ENCODE results near the gene CRYAB.

CRYAB gene

GRCh38 chr11:111870522-111870885 is 41.1 kb downstream of the CRYAB start:
- Histone ChIP-seq H3K4me3 (peak overlapping the region; percentile 66 to 98), H3K27me3 (no peaks in the 10 kb centered on the region), H3K9me3 (no peaks in the 10 kb centered on the region), H3K36me3 (peaks cover 20 to 35% (median 29%) of the 10 kb centered on the region in 3 donors), H3K4me1 (peaks cover 0 to 20% (median 7%) of the 10 kb centered on the region in 4 donors), H3K27ac (peak overlapping the region; percentile 85 to 98)
- DNase-seq: no peak
- intact Hi-C loops (cut with DNase I; ENCODE audit: low total_unique reads): loop anchor here (5.0 kb wide), 1 partner anchor 127 kb away; no protein-coding TSS in a partner anchor
- no peak for TF ChIP-seq CTCF (IDR thresholded peaks at IDR 0.05)

- Histone ChIP-seq H3K9me3 (no peaks in the 10 kb centered on the region), H3K27ac (peak overlapping the region in 1 of 2 donors; percentile 85), H3K27me3 (no peaks in the 10 kb centered on the region), H3K36me3 (peaks cover 22 to 39% (median 30%) of the 10 kb centered on the region in 3 donors), H3K4me3 (no peak overlapping the region), H3K4me1 (peaks cover 0 to 20% (median 7%) of the 10 kb centered on the region in 4 donors)
- DNase-seq: no peak
- no peak for TF ChIP-seq CTCF (IDR thresholded peaks at IDR 0.05)
- intact Hi-C loops (cut with DNase I; ENCODE audit: low total_unique reads): loop anchor here (5.0 kb wide), 1 partner anchor 127 kb away; no protein-coding TSS in a partner anchor
These were observed 41.5 kb downstream of the CRYAB start for GRCh38 chr11:111870113-111870512.

GRCh38 chr11:111860257-111860656 is 51.3 kb downstream of the CRYAB start:
- no peak for DNase-seq
- no peaks in the 10 kb centered on the region for H3K9me3 ChIP-seq
- intact Hi-C loops (cut with DNase I; ENCODE audit: low total_unique reads): no loop called here
- TF ChIP-seq CTCF (IDR thresholded peaks at IDR 0.05): no peak
- H3K36me3 ChIP-seq: peaks cover 59 to 92% (median 75%) of the 10 kb centered on the region in 3 donors
- no peak overlapping the region for H3K27ac ChIP-seq
- H3K4me1 ChIP-seq: no peaks in the 10 kb centered on the region
- no peaks in the 10 kb centered on the region for H3K27me3 ChIP-seq
- no peak overlapping the region for H3K4me3 ChIP-seq
